GM23338 (cell line): ENCODE results near the gene PIANP. TPM values are rescaled to one million over a fixed set of nuclear protein-coding genes. Genes with fewer than 3 reads are reported as not detected.

Experiments
- ATAC-seq: fragments of 200-7000 bp; cut with Tn5 transposase; 3 replicates; pipeline ENCODE4 v1.9.1; 2020
- DNase-seq: peaks from one replicate; pipeline ENCODE4 v3.0.0-alpha.2; 2015; ENCODE audit warnings: low spot score
- H2AFZ ChIP-seq: fragments of 200-600 bp; sonication (generic); 2 replicates; pipeline ENCODE4 v1.8.0; 2016; ENCODE audit warnings: antibody characterized with exemption, mild to moderate bottlenecking, moderate library complexity
- H3F3A ChIP-seq: fragments of 200-600 bp; sonication (generic); replicated peaks from 2 replicates; pipeline ENCODE4 v1.8.0; 2017; ENCODE audit warnings: antibody characterized with exemption, mixed run types, low read depth
- H3K27ac ChIP-seq: fragments of 200-600 bp; sonication (generic); 2 replicates; pipeline ENCODE4 v1.6.1; 2016; ENCODE audit warnings: low read depth
- H3K27me3 ChIP-seq: fragments of 200-600 bp; sonication (generic); 2 replicates; pipeline ENCODE4 v1.8.0; 2016; ENCODE audit warnings: mild to moderate bottlenecking, mixed run types, moderate library complexity; ENCODE audit not compliant: insufficient read depth
- H3K36me3 ChIP-seq: fragments of 200-600 bp; sonication (generic); 2 replicates; pipeline ENCODE4 v1.8.0; 2016; ENCODE audit warnings: mild to moderate bottlenecking; ENCODE audit not compliant: insufficient read depth
- H3K4me1 ChIP-seq: fragments of 200-600 bp; sonication (generic); 2 replicates; pipeline ENCODE4 v1.8.0; 2016; ENCODE audit warnings: mild to moderate bottlenecking, moderate library complexity; ENCODE audit not compliant: insufficient read depth
- H3K4me2 ChIP-seq: fragments of 200-600 bp; sonication (generic); 2 replicates; pipeline ENCODE4 v1.7.1; 2017; ENCODE audit warnings: mixed run types
- H3K4me3 ChIP-seq: fragments of 200-600 bp; sonication (generic); 2 replicates; pipeline ENCODE4 v1.6.1; 2016; ENCODE audit warnings: mixed run types
- H3K79me2 ChIP-seq: fragments of 200-600 bp; sonication (generic); replicated peaks from 2 replicates; pipeline ENCODE4 v1.8.0; 2017; ENCODE audit warnings: mild to moderate bottlenecking; ENCODE audit not compliant: insufficient read depth
- H3K9me2 ChIP-seq: fragments of 200-600 bp; sonication (generic); 2 replicates; pipeline ENCODE4 v1.8.0; 2017; ENCODE audit not compliant: insufficient read depth
- H4K20me1 ChIP-seq: fragments of 200-600 bp; sonication (generic); replicated peaks from 2 replicates; pipeline ENCODE4 v1.8.0; 2017; ENCODE audit warnings: mild to moderate bottlenecking; ENCODE audit not compliant: insufficient read depth
- H3K27ac Mint-ChIP-seq: 2 replicates; pipeline ENCODE4 v1.8.0; 2020; ENCODE audit warnings: inconsistent platforms, mild to moderate bottlenecking, moderate library complexity, mixed read lengths
- H3K27me3 Mint-ChIP-seq: 3 replicates; pipeline ENCODE4 v1.8.0; 2022; ENCODE audit warnings: low read depth, mild to moderate bottlenecking, moderate library complexity, mixed read lengths, inconsistent platforms; ENCODE audit not compliant: insufficient read depth, poor library complexity
- H3K36me3 Mint-ChIP-seq: 3 replicates; pipeline ENCODE4 v1.8.0; 2021; ENCODE audit warnings: low read depth, mild to moderate bottlenecking, inconsistent platforms, moderate library complexity, mixed read lengths
- H3K4me1 Mint-ChIP-seq: 3 replicates; pipeline ENCODE4 v1.8.0; 2020; ENCODE audit warnings: mild to moderate bottlenecking, inconsistent platforms, mixed read lengths
- H3K4me3 Mint-ChIP-seq: 3 replicates; pipeline ENCODE4 v1.8.0; 2021; ENCODE audit warnings: moderate library complexity, mild to moderate bottlenecking, inconsistent platforms, mixed read lengths
- H3K9me3 Mint-ChIP-seq: 3 replicates; pipeline ENCODE4 v1.8.0; 2020; ENCODE audit warnings: moderate library complexity, mild to moderate bottlenecking, inconsistent platforms, mixed read lengths
- CREB1 ChIP-seq: fragments of 250-450 bp; sonication (Bioruptor Pico); IDR thresholded peaks from 2 replicates; pipeline ENCODE4 v1.5.0; 2020; ENCODE audit warnings: low read depth, mild to moderate bottlenecking, moderate library complexity
- EZH2 ChIP-seq: fragments of 200-600 bp; sonication (generic); IDR thresholded peaks from one replicate; pipeline ENCODE4 v1.8.0; 2017; ENCODE audit warnings: antibody characterized with exemption, mild to moderate bottlenecking, low read depth; ENCODE audit not compliant: unreplicated experiment
- EZH2phosphoT487 ChIP-seq: fragments of 200-600 bp; sonication (generic); IDR thresholded peaks from one replicate; pipeline ENCODE4 v1.8.1; 2018; ENCODE audit warnings: antibody characterized with exemption; ENCODE audit not compliant: unreplicated experiment
- JUNB ChIP-seq: IDR thresholded peaks from one replicate; pipeline ENCODE4 v1.6.1; 2016; ENCODE audit warnings: antibody characterized with exemption; ENCODE audit not compliant: unreplicated experiment
- NANOG ChIP-seq: IDR thresholded peaks from 2 replicates; pipeline ENCODE4 v1.6.1; 2016; ENCODE audit warnings: antibody characterized with exemption, borderline replicate concordance
- POLR2AphosphoS5 ChIP-seq: IDR thresholded peaks from 2 replicates; pipeline ENCODE4 v1.6.1; 2016; ENCODE audit warnings: antibody characterized with exemption, low read depth
- STAT1 ChIP-seq: IDR thresholded peaks from one replicate; pipeline ENCODE4 v1.6.1; 2016; ENCODE audit warnings: antibody characterized with exemption; ENCODE audit not compliant: unreplicated experiment
- ZNF114 ChIP-seq: fragments of 250-450 bp; sonication (Bioruptor Pico); IDR thresholded peaks from 2 replicates; pipeline ENCODE4 v1.5.0; 2020; ENCODE audit warnings: mild to moderate bottlenecking, moderate library complexity
- ZNF331 ChIP-seq: fragments of 250-450 bp; sonication (Bioruptor Pico); IDR thresholded peaks from 2 replicates; pipeline ENCODE4 v1.5.0; 2020; ENCODE audit warnings: low read depth, mild to moderate bottlenecking, moderate library complexity
- polyA plus RNA-seq: library from polyadenylated mRNA; unstranded; fragments of >200 nt; fragmentation: Nextera tagmentation; extraction: Ambion mirVana; gene quantifications from 2 replicates; pipeline ENCODE4 v1.2.1, GENCODE V29; 2016
- total RNA-seq: library from RNA; depleted of rRNA; stranded (reverse); fragments of >200 nt; shearing (Covaris generic); gene quantifications from 2 replicates; pipeline ENCODE4 v1.2.3, GENCODE V29; 2014
- TF ChIP-seq, protein P1 (sequence below), 2 experiments: fragments of 200-600 bp in 1 of 2; sonication (generic) in 1 of 2; conservative IDR thresholded peaks; 2 replicates each; pipeline versions ENCODE4 v1.5.1 to v1.6.1; 2016 to 2017; ENCODE audit warnings: antibody characterized with exemption in 2 of 2, low read depth in 2 of 2, mild to moderate bottlenecking in 2 of 2, moderate library complexity in 1 of 2
- TF ChIP-seq, protein P2 (sequence below): IDR thresholded peaks from 2 replicates; pipeline ENCODE4 v1.6.1; 2016; ENCODE audit warnings: antibody characterized with exemption
- TF ChIP-seq, protein P3 (sequence below): fragments of 250-450 bp; sonication (Bioruptor Pico); IDR thresholded peaks from 2 replicates; pipeline ENCODE4 v1.5.0; 2020; ENCODE audit warnings: mild to moderate bottlenecking, moderate library complexity
- TF ChIP-seq, protein P4 (sequence below): IDR thresholded peaks from one replicate; pipeline ENCODE4 v1.6.1; 2018; ENCODE audit warnings: antibody characterized with exemption; ENCODE audit not compliant: unreplicated experiment

Gene PIANP
- total and polyA plus RNA-seq, 2 experiments from 2014 or later = 2.2 to 6.4 TPM

DNA sequence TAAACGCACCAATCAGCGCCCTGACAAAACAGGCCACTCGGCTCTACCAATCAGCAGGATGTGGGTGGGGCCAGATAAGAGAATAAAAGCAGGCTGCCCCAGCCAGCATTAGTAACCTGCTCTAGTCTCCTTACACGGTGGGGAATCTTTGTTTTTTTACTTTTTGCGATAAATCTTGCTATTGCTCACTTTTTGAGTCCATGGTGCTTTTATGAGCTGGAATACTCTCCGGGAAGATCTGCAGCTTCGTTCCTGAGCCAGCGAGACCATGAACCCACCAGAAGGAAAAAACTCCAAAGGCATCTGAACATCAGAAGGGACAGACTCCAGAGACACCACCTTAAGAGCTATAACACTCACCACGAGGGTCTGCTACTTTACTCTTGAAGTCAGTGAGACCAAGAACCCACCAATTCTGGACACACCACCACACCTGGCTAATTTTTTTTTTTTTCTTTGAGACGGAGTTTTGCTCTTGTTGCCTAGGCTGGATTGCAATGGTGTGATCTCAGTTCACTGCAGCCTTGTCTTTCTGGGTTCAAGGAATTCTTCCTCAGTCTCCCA, 16.3 kb upstream of the PIANP start:
- Histone ChIP-seq H3K4me1 (no peaks in the 10 kb centered on the region), H3K79me2 (no peaks in the 10 kb centered on the region), H2AFZ (0 out of 2 replicates have a peak overlapping the region, but pooled peaks have one; percentile 19), H3K4me2 (no peak overlapping the region), H3F3A (no peaks in the 10 kb centered on the region), H3K36me3 (no peaks in the 10 kb centered on the region), H3K27ac (no peak overlapping the region), H3K9me2 (no peaks in the 10 kb centered on the region), H3K27me3 (no peaks in the 10 kb centered on the region), H3K4me3 (no peak overlapping the region), H4K20me1 (no peaks in the 10 kb centered on the region)
- H3K4me1 Mint-ChIP-seq = no peaks in the 10 kb centered on the region
- DNase-seq = no peak
- peaks cover 8% of the 10 kb centered on the region for H3K9me3 Mint-ChIP-seq
- H3K4me3 Mint-ChIP-seq = no peak overlapping the region
- no peak for TF ChIP-seq NANOG
- TF ChIP-seq ZNF114 (CRISPR knock-in tag) = no peak
- TF ChIP-seq, protein P1, sequence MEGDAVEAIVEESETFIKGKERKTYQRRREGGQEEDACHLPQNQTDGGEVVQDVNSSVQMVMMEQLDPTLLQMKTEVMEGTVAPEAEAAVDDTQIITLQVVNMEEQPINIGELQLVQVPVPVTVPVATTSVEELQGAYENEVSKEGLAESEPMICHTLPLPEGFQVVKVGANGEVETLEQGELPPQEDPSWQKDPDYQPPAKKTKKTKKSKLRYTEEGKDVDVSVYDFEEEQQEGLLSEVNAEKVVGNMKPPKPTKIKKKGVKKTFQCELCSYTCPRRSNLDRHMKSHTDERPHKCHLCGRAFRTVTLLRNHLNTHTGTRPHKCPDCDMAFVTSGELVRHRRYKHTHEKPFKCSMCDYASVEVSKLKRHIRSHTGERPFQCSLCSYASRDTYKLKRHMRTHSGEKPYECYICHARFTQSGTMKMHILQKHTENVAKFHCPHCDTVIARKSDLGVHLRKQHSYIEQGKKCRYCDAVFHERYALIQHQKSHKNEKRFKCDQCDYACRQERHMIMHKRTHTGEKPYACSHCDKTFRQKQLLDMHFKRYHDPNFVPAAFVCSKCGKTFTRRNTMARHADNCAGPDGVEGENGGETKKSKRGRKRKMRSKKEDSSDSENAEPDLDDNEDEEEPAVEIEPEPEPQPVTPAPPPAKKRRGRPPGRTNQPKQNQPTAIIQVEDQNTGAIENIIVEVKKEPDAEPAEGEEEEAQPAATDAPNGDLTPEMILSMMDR (conservative IDR thresholded peaks at IDR 0.05; ENCODE audit: low read depth in 2 of 2) = no peak
- TF ChIP-seq POLR2AphosphoS5 = no peak
- TF ChIP-seq, protein P2, sequence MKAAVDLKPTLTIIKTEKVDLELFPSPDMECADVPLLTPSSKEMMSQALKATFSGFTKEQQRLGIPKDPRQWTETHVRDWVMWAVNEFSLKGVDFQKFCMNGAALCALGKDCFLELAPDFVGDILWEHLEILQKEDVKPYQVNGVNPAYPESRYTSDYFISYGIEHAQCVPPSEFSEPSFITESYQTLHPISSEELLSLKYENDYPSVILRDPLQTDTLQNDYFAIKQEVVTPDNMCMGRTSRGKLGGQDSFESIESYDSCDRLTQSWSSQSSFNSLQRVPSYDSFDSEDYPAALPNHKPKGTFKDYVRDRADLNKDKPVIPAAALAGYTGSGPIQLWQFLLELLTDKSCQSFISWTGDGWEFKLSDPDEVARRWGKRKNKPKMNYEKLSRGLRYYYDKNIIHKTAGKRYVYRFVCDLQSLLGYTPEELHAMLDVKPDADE = no peak
- no peak for TF ChIP-seq EZH2
- no peak for TF ChIP-seq ZNF331 (CRISPR knock-in tag)
- TF ChIP-seq, protein P3, sequence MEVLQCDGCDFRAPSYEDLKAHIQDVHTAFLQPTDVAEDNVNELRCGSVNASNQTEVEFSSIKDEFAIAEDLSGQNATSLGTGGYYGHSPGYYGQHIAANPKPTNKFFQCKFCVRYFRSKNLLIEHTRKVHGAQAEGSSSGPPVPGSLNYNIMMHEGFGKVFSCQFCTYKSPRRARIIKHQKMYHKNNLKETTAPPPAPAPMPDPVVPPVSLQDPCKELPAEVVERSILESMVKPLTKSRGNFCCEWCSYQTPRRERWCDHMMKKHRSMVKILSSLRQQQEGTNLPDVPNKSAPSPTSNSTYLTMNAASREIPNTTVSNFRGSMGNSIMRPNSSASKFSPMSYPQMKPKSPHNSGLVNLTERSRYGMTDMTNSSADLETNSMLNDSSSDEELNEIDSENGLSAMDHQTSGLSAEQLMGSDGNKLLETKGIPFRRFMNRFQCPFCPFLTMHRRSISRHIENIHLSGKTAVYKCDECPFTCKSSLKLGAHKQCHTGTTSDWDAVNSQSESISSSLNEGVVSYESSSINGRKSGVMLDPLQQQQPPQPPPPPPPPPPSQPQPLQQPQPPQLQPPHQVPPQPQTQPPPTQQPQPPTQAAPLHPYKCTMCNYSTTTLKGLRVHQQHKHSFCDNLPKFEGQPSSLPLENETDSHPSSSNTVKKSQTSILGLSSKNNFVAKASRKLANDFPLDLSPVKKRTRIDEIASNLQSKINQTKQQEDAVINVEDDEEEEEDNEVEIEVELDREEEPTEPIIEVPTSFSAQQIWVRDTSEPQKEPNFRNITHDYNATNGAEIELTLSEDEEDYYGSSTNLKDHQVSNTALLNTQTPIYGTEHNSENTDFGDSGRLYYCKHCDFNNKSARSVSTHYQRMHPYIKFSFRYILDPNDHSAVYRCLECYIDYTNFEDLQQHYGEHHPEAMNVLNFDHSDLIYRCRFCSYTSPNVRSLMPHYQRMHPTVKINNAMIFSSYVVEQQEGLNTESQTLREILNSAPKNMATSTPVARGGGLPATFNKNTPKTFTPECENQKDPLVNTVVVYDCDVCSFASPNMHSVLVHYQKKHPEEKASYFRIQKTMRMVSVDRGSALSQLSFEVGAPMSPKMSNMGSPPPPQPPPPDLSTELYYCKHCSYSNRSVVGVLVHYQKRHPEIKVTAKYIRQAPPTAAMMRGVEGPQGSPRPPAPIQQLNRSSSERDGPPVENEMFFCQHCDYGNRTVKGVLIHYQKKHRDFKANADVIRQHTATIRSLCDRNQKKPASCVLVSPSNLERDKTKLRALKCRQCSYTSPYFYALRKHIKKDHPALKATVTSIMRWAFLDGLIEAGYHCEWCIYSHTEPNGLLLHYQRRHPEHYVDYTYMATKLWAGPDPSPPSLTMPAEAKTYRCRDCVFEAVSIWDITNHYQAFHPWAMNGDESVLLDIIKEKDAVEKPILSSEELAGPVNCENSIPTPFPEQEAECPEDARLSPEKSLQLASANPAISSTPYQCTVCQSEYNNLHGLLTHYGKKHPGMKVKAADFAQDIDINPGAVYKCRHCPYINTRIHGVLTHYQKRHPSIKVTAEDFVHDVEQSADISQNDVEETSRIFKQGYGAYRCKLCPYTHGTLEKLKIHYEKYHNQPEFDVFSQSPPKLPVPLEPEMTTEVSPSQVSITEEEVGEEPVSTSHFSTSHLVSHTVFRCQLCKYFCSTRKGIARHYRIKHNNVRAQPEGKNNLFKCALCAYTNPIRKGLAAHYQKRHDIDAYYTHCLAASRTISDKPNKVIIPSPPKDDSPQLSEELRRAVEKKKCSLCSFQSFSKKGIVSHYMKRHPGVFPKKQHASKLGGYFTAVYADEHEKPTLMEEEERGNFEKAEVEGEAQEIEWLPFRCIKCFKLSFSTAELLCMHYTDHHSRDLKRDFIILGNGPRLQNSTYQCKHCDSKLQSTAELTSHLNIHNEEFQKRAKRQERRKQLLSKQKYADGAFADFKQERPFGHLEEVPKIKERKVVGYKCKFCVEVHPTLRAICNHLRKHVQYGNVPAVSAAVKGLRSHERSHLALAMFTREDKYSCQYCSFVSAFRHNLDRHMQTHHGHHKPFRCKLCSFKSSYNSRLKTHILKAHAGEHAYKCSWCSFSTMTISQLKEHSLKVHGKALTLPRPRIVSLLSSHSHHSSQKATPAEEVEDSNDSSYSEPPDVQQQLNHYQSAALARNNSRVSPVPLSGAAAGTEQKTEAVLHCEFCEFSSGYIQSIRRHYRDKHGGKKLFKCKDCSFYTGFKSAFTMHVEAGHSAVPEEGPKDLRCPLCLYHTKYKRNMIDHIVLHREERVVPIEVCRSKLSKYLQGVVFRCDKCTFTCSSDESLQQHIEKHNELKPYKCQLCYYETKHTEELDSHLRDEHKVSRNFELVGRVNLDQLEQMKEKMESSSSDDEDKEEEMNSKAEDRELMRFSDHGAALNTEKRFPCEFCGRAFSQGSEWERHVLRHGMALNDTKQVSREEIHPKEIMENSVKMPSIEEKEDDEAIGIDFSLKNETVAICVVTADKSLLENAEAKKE (CRISPR knock-in tag) = no peak
- no peak for TF ChIP-seq JUNB
- no peak for TF ChIP-seq STAT1
- TF ChIP-seq EZH2phosphoT487 = no peak
- TF ChIP-seq CREB1 = no peak
- TF ChIP-seq, protein P4, sequence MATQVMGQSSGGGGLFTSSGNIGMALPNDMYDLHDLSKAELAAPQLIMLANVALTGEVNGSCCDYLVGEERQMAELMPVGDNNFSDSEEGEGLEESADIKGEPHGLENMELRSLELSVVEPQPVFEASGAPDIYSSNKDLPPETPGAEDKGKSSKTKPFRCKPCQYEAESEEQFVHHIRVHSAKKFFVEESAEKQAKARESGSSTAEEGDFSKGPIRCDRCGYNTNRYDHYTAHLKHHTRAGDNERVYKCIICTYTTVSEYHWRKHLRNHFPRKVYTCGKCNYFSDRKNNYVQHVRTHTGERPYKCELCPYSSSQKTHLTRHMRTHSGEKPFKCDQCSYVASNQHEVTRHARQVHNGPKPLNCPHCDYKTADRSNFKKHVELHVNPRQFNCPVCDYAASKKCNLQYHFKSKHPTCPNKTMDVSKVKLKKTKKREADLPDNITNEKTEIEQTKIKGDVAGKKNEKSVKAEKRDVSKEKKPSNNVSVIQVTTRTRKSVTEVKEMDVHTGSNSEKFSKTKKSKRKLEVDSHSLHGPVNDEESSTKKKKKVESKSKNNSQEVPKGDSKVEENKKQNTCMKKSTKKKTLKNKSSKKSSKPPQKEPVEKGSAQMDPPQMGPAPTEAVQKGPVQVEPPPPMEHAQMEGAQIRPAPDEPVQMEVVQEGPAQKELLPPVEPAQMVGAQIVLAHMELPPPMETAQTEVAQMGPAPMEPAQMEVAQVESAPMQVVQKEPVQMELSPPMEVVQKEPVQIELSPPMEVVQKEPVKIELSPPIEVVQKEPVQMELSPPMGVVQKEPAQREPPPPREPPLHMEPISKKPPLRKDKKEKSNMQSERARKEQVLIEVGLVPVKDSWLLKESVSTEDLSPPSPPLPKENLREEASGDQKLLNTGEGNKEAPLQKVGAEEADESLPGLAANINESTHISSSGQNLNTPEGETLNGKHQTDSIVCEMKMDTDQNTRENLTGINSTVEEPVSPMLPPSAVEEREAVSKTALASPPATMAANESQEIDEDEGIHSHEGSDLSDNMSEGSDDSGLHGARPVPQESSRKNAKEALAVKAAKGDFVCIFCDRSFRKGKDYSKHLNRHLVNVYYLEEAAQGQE = no peak
- ATAC-seq = no peak
- peaks cover 3% of the 10 kb centered on the region; the same call in 1 of the 3 replicates for H3K36me3 Mint-ChIP-seq
- peaks cover 5% of the 10 kb centered on the region for H3K27me3 Mint-ChIP-seq
- no peak overlapping the region for H3K27ac Mint-ChIP-seq
